Skin epidermis (tissue), 12 donors: ENCODE data around the gene CKS2.

Experiments
- H3K27ac ChIP-seq, 21 experiments: fragments of 200-600 bp; sonication (generic) in 11 of 21; one replicate each; pipeline ENCODE4 v1.5.0; 2020; ENCODE audit warnings: mild to moderate bottlenecking in 3 of 21, inconsistent platforms in 2 of 21, moderate library complexity in 2 of 21
- H3K4me3 ChIP-seq, 7 experiments: fragments of 200-600 bp; sonication (generic) in 2 of 7; one replicate each; pipeline ENCODE4 v1.5.0; 2020; ENCODE audit warnings: inconsistent platforms in 2 of 7, mild to moderate bottlenecking in 2 of 7, moderate library complexity in 1 of 7

Gene CKS2

GRCh38 chr9:89309608-89310474, 1.2 kb upstream of the CKS2 start:
- H3K4me3 ChIP-seq = peak overlapping the region; percentile 69 to 94 (median 77)
- H3K27ac ChIP-seq = peak overlapping the region; percentile 89 to 100 (median 99)

- Histone ChIP-seq H3K4me3 (peak overlapping the region; percentile 61 to 90 (median 75)), H3K27ac (peak overlapping the region; percentile 2 to 100 (median 73))
Measured at GRCh38 chr9:89311346-89312221, 589 bp downstream of the CKS2 start.

GRCh38 chr9:89312222-89312571, 1.2 kb downstream of the CKS2 start:
- H3K27ac ChIP-seq = peak overlapping the region in 10 of 21 experiments; percentile 4 to 100 (median 68)
- H3K4me3 ChIP-seq = peak overlapping the region; percentile 61 to 90 (median 75)

- peak overlapping the region in 2 of 21 experiments; percentile 4 to 94 for H3K27ac ChIP-seq
- H3K4me3 ChIP-seq = no peak overlapping the region
Measured at GRCh38 chr9:89313842-89314241, 2.8 kb downstream of the CKS2 start.

GRCh38 chr9:89314955-89315354, 4.0 kb downstream of the CKS2 start:
- H3K27ac ChIP-seq = peak overlapping the region in 1 of 21 experiments; percentile 43
- H3K4me3 ChIP-seq = no peak overlapping the region

- no peak overlapping the region for H3K4me3 ChIP-seq
- peak overlapping the region in 1 of 21 experiments; percentile 14 for H3K27ac ChIP-seq
Measured at GRCh38 chr9:89315482-89315881, 4.5 kb downstream of the CKS2 start.

GRCh38 chr9:89317282-89317681, 6.3 kb downstream of the CKS2 start:
- Histone ChIP-seq H3K27ac (peak overlapping the region in 16 of 21 experiments; percentile 13 to 100 (median 99)), H3K4me3 (no peak overlapping the region)

- Histone ChIP-seq H3K4me3 (peak within 1 kb of the TSS; percentile 53 to 78 (median 71)), H3K27ac (peak within 1 kb of the TSS; percentile 96 to 100 (median 99))
Measured at GRCh38 chr9:89318123-89319014, 7.4 kb downstream of the CKS2 start, which contains the start of gene SECISBP2. TSS of gene SECISBP2 (plus strand) at chr9:89318500. CDS start at chr9:89318577, 77 bp downstream.

- H3K4me3 ChIP-seq = peak overlapping the region; percentile 53 to 78 (median 71)
- peak overlapping the region; percentile 44 to 100 (median 99) for H3K27ac ChIP-seq
Measured at GRCh38 chr9:89319015-89319905, 8.3 kb downstream of the CKS2 start.

- no peak overlapping the region for H3K27ac ChIP-seq
- H3K4me3 ChIP-seq = no peak overlapping the region
Measured at GRCh38 chr9:89323390-89323789, 12.4 kb downstream of the CKS2 start.

GRCh38 chr9:89325733-89326132, 14.7 kb downstream of the CKS2 start:
- no peak overlapping the region for H3K4me3 ChIP-seq

GRCh38 chr9:89328064-89328463, 17.1 kb downstream of the CKS2 start:
- no peak overlapping the region for H3K27ac ChIP-seq
- no peak overlapping the region for H3K4me3 ChIP-seq

More at GRCh38 chr9:89325733-89326132, 14.7 kb downstream of the CKS2 start:
- no peak overlapping the region for H3K27ac ChIP-seq

GRCh38 chr9:89329917-89330316, 18.9 kb downstream of the CKS2 start:
- Histone ChIP-seq H3K27ac (no peak overlapping the region), H3K4me3 (no peak overlapping the region)

- Histone ChIP-seq H3K4me3 (no peak overlapping the region), H3K27ac (no peak overlapping the region)
Measured at GRCh38 chr9:89330513-89330912, 19.5 kb downstream of the CKS2 start.

GRCh38 chr9:89339807-89340206, 28.8 kb downstream of the CKS2 start:
- H3K27ac ChIP-seq = no peak overlapping the region
- no peak overlapping the region for H3K4me3 ChIP-seq

- Histone ChIP-seq H3K4me3 (no peak overlapping the region), H3K27ac (no peak overlapping the region)
Measured at GRCh38 chr9:89340332-89340731, 29.3 kb downstream of the CKS2 start.

- Histone ChIP-seq H3K4me3 (no peak overlapping the region), H3K27ac (no peak overlapping the region)
Measured at GRCh38 chr9:89342213-89342612, 31.2 kb downstream of the CKS2 start.

GRCh38 chr9:89342948-89343347, 32.0 kb downstream of the CKS2 start:
- H3K27ac ChIP-seq = no peak overlapping the region
- H3K4me3 ChIP-seq = no peak overlapping the region
